KOPT-K1 (cell line): Measurements from ENCODE around the gene C1QL4.

Experiments used
- H3K27ac ChIP-seq: fragments of 200-600 bp; sonication (generic); 2 replicates; pipeline ENCODE4 v1.5.1; 2016; ENCODE audit warnings: antibody characterized with exemption, mild to moderate bottlenecking, low read depth, low read length; ENCODE audit not compliant: poor library complexity, severe bottlenecking
- H3K36me3 ChIP-seq: fragments of 200-600 bp; sonication (generic); 2 replicates; pipeline ENCODE4 v1.5.1; 2017; ENCODE audit warnings: antibody characterized with exemption, mild to moderate bottlenecking, low read length, moderate library complexity; ENCODE audit not compliant: insufficient read depth
- H3K9me3 ChIP-seq: fragments of 200-600 bp; sonication (generic); 2 replicates; pipeline ENCODE4 v1.5.1; 2017; ENCODE audit warnings: antibody characterized with exemption, low read length, mild to moderate bottlenecking; ENCODE audit not compliant: insufficient read depth, poor library complexity, severe bottlenecking

Gene C1QL4

GRCh38 chr12:49309386-49309785 lies 27.6 kb downstream of the C1QL4 start:
- Histone ChIP-seq H3K36me3 (no peaks in the 10 kb centered on the region), H3K27ac (no peak overlapping the region), H3K9me3 (no peaks in the 10 kb centered on the region)

- no peak overlapping the region for H3K27ac ChIP-seq
- no peaks in the 10 kb centered on the region for H3K9me3 ChIP-seq
- no peaks in the 10 kb centered on the region for H3K36me3 ChIP-seq
Observed at GRCh38 chr12:49305762-49306510, 31.1 kb downstream of the C1QL4 start.

GRCh38 chr12:49304161-49304560 lies 32.8 kb downstream of the C1QL4 start:
- Histone ChIP-seq H3K9me3 (no peaks in the 10 kb centered on the region), H3K27ac (no peak overlapping the region)

GRCh38 chr12:49301760-49302159 lies 35.2 kb downstream of the C1QL4 start:
- Histone ChIP-seq H3K9me3 (no peaks in the 10 kb centered on the region), H3K36me3 (no peaks in the 10 kb centered on the region), H3K27ac (no peak overlapping the region)

More at GRCh38 chr12:49304161-49304560, 32.8 kb downstream of the C1QL4 start:
- no peaks in the 10 kb centered on the region for H3K36me3 ChIP-seq

GRCh38 chr12:49298160-49298559 lies 38.8 kb downstream of the C1QL4 start:
- Histone ChIP-seq H3K27ac (no peak overlapping the region), H3K36me3 (no peaks in the 10 kb centered on the region), H3K9me3 (no peaks in the 10 kb centered on the region)

- H3K36me3 ChIP-seq = no peaks in the 10 kb centered on the region
- H3K27ac ChIP-seq = no peak overlapping the region
- H3K9me3 ChIP-seq = no peaks in the 10 kb centered on the region
Observed at GRCh38 chr12:49297695-49298060, 39.3 kb downstream of the C1QL4 start.

GRCh38 chr12:49296836-49297694 lies 39.9 kb downstream of the C1QL4 start:
- Histone ChIP-seq H3K36me3 (no peaks in the 10 kb centered on the region), H3K9me3 (no peaks in the 10 kb centered on the region), H3K27ac (no peak overlapping the region)

- no peaks in the 10 kb centered on the region for H3K9me3 ChIP-seq
- H3K27ac ChIP-seq = no peak overlapping the region
- H3K36me3 ChIP-seq = no peaks in the 10 kb centered on the region
Observed at GRCh38 chr12:49296034-49296835, 40.8 kb downstream of the C1QL4 start.

GRCh38 chr12:49295082-49295936 lies 41.7 kb downstream of the C1QL4 start, which contains the start of gene PRPH:
PRPH (plus strand) TSS chr12:49295147; CDS start chr12:49295201, 54 bp downstream.
- no peaks in the 10 kb centered on the region for H3K9me3 ChIP-seq
- H3K27ac ChIP-seq = no peak within 1 kb of the TSS
- no peaks in the 10 kb centered on the region for H3K36me3 ChIP-seq

GRCh38 chr12:49294804-49295081 lies 42.2 kb downstream of the C1QL4 start:
- H3K36me3 ChIP-seq = no peaks in the 10 kb centered on the region
- H3K27ac ChIP-seq = no peak overlapping the region
- no peaks in the 10 kb centered on the region for H3K9me3 ChIP-seq

- H3K27ac ChIP-seq = no peak overlapping the region
- H3K9me3 ChIP-seq = no peaks in the 10 kb centered on the region
- H3K36me3 ChIP-seq = no peaks in the 10 kb centered on the region
Observed at GRCh38 chr12:49294086-49294803, 42.7 kb downstream of the C1QL4 start.

GRCh38 chr12:49293056-49293956 lies 43.7 kb downstream of the C1QL4 start:
- Histone ChIP-seq H3K9me3 (no peaks in the 10 kb centered on the region), H3K27ac (no peak overlapping the region), H3K36me3 (no peaks in the 10 kb centered on the region)

GRCh38 chr12:49292729-49293055 lies 44.3 kb downstream of the C1QL4 start:
- H3K36me3 ChIP-seq = no peaks in the 10 kb centered on the region
- no peak overlapping the region for H3K27ac ChIP-seq
- no peaks in the 10 kb centered on the region for H3K9me3 ChIP-seq
